ENCODE data around the gene VDR.
A peak's percentile ranks its signal among the peaks of the same experiment; 100 is the strongest.

Gene VDR

DNA sequence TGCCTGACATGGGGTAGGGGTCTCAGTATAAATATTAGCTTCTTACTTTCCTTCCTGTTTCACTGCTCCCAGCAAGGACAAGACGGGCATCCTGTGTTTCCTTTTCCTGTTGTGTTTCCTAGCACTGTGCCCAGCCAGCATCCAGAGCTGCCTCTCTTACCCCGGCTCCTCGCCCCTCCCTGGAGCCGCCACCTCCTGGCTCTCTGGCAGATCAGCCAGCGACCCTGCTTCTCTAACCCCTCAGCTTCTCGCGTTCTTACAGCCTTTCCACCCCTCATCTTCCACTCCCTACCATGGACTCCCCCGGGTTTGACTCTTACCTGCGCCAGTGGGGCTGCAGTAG, 102.9 kb downstream of the VDR start:
- no peak overlapping the region for H3K4me3 ChIP-seq (ENCODE audit: low read depth, low read length)
- no peak for DNase-seq (ENCODE audit: low read depth, low spot score)
- TF ChIP-seq, protein P1, sequence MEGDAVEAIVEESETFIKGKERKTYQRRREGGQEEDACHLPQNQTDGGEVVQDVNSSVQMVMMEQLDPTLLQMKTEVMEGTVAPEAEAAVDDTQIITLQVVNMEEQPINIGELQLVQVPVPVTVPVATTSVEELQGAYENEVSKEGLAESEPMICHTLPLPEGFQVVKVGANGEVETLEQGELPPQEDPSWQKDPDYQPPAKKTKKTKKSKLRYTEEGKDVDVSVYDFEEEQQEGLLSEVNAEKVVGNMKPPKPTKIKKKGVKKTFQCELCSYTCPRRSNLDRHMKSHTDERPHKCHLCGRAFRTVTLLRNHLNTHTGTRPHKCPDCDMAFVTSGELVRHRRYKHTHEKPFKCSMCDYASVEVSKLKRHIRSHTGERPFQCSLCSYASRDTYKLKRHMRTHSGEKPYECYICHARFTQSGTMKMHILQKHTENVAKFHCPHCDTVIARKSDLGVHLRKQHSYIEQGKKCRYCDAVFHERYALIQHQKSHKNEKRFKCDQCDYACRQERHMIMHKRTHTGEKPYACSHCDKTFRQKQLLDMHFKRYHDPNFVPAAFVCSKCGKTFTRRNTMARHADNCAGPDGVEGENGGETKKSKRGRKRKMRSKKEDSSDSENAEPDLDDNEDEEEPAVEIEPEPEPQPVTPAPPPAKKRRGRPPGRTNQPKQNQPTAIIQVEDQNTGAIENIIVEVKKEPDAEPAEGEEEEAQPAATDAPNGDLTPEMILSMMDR (IDR thresholded peaks at IDR 0.05; ENCODE audit: low read depth, low read length), result no peak
- in situ Hi-C loops (cut with HindIII; ENCODE audit: low sequenced_read_pairs), result no loop called here

DNA sequence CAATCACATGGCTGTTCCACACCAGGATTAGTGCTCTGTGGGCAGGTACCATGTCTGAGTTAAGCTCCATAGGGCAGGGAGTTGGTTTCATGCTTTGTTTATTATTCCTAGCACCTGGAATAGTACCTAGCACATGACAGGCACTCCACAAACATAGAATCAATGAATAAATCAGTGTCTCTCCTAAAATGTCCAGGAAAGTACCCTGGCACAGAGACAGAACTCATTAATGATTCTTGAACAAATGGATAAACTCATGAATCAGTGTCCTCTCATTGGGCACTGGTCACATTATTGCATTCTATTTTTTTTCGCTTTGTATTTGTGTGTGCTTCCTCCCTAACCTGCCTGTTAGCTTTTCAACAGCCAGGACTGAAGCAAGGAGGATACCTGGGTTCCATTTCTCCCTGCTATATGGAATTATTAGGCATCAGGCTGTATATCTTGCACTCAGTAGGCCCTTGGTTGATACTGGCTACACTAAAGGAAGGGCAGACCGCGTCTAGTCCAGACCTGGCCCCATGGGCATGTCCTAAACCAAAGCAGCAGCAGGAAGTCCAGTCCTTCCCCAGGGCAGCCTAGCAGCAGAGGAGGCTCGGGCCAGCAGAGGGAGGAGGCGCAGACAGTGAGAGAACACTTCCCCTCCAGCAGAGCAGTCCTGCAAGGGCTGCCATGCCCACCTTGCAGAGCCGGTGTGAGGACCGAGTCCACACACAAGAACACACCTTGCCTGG, 103.5 kb downstream of the VDR start:
- H3K4me3 ChIP-seq (ENCODE audit: low read depth, low read length), result no peak overlapping the region
- in situ Hi-C loops (cut with HindIII; ENCODE audit: low sequenced_read_pairs), result no loop called here
- TF ChIP-seq, protein P1 (IDR thresholded peaks at IDR 0.05; ENCODE audit: low read depth, low read length), result peak; percentile 44
- no peak for DNase-seq (ENCODE audit: low read depth, low spot score)

DNA sequence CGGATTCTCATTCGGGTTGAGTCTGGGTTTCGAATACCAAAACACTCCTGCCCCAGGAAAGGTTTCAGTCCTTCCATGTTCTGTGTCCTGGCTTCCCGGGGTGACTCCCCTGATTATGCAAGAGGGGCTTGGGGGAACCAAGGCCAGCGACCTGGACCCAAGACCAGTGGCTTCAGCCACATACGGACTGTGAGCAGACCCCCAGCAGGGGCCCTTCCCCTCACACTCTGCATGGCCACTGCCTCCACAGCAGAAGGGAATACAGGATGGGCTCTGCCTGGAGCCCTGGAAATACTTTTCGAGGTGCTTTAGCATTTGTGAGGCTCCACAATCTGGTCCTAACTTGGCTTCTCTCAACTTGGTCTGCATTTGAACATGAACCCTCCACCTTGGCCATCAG, 104.2 kb downstream of the VDR start:
- DNase-seq (ENCODE audit: low read depth, low spot score), result no peak
- H3K4me3 ChIP-seq (ENCODE audit: low read depth, low read length), result no peak overlapping the region
- in situ Hi-C loops (cut with HindIII; ENCODE audit: low sequenced_read_pairs), result no loop called here
- TF ChIP-seq, protein P1 (IDR thresholded peaks at IDR 0.05; ENCODE audit: low read depth, low read length), result no peak

DNA sequence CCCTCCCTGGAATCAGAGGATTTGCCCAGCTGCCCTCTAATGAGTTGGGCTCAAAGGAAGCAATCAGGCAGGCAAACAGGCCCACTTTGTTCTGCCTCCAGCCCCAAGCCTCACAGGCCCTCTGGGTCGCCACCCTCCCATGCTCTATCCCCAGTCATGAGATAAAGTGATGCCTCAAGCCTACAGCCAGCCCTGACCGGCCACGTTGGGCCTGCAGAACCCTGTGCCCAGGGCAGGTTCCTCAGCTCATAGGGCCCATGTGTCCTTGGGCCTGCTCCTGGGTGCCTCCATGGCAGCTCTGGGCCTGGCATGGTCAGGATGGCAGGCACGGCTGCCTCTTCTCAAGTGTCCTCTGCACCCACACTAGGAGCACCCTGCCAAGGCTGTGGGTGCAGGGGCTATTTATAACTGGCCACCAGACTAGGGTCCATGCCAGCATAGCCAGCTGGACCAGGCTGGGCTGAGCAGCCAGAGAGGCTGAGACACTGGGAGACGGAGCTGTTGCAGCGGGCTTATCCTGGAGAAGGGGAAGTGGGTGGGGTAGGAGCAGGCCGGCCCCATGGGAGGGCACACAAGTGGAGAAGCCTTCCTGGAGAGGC, 105.3 kb downstream of the VDR start:
- DNase-seq (ENCODE audit: low read depth, low spot score), result no peak
- in situ Hi-C loops (cut with HindIII; ENCODE audit: low sequenced_read_pairs), result no loop called here
- H3K4me3 ChIP-seq (ENCODE audit: low read depth, low read length), result no peak overlapping the region
- TF ChIP-seq, protein P1 (IDR thresholded peaks at IDR 0.05; ENCODE audit: low read depth, low read length), result no peak

DNA sequence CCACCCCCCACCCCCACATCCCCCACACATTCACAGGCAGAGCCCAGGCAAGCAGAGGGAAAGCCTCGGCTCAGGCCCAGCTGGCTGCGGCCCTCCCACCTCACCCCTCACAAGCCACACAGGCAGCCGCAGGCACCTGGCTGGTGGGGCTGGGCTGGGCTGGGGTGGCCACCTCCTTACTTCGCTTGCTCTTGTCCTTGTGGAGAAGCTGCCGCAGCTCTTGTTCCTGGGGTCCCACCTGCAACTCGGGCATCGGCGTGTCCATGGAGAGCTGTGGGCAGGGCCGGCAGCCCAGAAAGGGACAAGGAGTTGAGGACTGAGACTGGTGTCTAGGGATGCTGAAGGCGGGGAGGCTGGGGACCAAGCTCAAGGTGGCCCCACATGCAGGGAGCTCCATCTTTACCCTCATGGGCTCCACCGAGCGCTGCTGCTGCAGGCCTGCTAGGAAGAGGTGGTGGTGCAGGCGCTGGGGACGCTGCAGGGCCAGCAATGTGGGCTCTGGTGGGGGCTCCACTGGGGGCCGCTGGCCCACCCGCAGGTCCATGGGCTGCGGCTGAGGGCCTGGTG, 106.3 kb downstream of the VDR start:
- in situ Hi-C loops (cut with HindIII; ENCODE audit: low sequenced_read_pairs), result no loop called here
- H3K4me3 ChIP-seq (ENCODE audit: low read depth, low read length), result no peak overlapping the region
- TF ChIP-seq, protein P1 (IDR thresholded peaks at IDR 0.05; ENCODE audit: low read depth, low read length), result no peak
- DNase-seq (ENCODE audit: low read depth, low spot score), result no peak

DNA sequence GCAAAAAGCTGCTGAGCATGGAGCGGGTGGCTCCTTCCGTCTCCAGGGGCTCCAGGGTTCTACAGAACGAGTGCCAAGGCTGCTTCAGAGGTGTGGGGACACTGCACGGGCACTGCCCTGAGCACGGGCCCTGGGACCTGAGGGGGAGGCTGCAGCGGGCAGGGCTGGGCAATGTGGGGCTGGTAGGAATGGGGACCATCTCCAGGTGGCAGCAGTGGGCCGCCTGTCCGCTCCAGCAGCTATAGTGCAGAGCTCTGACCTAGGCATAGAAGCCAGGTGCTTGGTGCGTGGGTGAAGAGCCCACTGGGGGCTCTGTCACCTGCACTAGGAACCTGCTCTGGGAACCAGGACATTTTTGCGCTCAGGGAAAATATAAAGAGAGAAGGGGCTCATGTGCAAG, 107.4 kb downstream of the VDR start:
- H3K4me3 ChIP-seq (ENCODE audit: low read depth, low read length), result no peak overlapping the region
- in situ Hi-C loops (cut with HindIII; ENCODE audit: low sequenced_read_pairs), result no loop called here
- TF ChIP-seq, protein P1 (IDR thresholded peaks at IDR 0.05; ENCODE audit: low read depth, low read length), result peak; percentile 36
- no peak for DNase-seq (ENCODE audit: low read depth, low spot score)
